ENCODE data around the gene PPP1R12B.
"Not testable (repeated sequence)": the region's sequence is repeated elsewhere in the genome, so short reads cannot be mapped to it uniquely, and the experiment has no call there.

GRCh38 chr1:202406896-202407295 lies 58.4 kb downstream of the PPP1R12B start:
- not testable (repeated sequence) for TF ChIP-seq TAF1 (conservative IDR thresholded peaks at IDR 0.05); CTCF (IDR thresholded peaks at IDR 0.05; ENCODE audit: low read depth, low read length, missing input control); RAD21 (IDR thresholded peaks at IDR 0.05); SP1 (IDR thresholded peaks at IDR 0.05); HNF4A (conservative IDR thresholded peaks at IDR 0.05); MAX (IDR thresholded peaks at IDR 0.05); FOXA1 (IDR thresholded peaks at IDR 0.05); GABPA (IDR thresholded peaks at IDR 0.05 in 1 of 2, conservative IDR thresholded peaks at IDR 0.05 in 1 of 2); YY1 (IDR thresholded peaks at IDR 0.05); JUND (IDR thresholded peaks at IDR 0.05); RXRA (IDR thresholded peaks at IDR 0.05); EGR1 (IDR thresholded peaks at IDR 0.05; ENCODE audit: low read depth in 2 of 2)
- TF ChIP-seq, protein P1, sequence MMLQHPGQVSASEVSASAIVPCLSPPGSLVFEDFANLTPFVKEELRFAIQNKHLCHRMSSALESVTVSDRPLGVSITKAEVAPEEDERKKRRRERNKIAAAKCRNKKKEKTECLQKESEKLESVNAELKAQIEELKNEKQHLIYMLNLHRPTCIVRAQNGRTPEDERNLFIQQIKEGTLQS (IDR thresholded peaks at IDR 0.05), result not testable (repeated sequence)
- TF ChIP-seq, protein P2, sequence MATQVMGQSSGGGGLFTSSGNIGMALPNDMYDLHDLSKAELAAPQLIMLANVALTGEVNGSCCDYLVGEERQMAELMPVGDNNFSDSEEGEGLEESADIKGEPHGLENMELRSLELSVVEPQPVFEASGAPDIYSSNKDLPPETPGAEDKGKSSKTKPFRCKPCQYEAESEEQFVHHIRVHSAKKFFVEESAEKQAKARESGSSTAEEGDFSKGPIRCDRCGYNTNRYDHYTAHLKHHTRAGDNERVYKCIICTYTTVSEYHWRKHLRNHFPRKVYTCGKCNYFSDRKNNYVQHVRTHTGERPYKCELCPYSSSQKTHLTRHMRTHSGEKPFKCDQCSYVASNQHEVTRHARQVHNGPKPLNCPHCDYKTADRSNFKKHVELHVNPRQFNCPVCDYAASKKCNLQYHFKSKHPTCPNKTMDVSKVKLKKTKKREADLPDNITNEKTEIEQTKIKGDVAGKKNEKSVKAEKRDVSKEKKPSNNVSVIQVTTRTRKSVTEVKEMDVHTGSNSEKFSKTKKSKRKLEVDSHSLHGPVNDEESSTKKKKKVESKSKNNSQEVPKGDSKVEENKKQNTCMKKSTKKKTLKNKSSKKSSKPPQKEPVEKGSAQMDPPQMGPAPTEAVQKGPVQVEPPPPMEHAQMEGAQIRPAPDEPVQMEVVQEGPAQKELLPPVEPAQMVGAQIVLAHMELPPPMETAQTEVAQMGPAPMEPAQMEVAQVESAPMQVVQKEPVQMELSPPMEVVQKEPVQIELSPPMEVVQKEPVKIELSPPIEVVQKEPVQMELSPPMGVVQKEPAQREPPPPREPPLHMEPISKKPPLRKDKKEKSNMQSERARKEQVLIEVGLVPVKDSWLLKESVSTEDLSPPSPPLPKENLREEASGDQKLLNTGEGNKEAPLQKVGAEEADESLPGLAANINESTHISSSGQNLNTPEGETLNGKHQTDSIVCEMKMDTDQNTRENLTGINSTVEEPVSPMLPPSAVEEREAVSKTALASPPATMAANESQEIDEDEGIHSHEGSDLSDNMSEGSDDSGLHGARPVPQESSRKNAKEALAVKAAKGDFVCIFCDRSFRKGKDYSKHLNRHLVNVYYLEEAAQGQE (IDR thresholded peaks at IDR 0.05), result not testable (repeated sequence)

All from liver (tissue), 3 donors.